ENCODE results near the gene FAM124B.

GRCh38 chr2:224377751-224378700, 23.9 kb downstream of the FAM124B start:
- TF ChIP-seq CTCF (optimal IDR thresholded peaks at IDR 0.05 in 1 of 3, IDR thresholded peaks at IDR 0.05 in 1 of 3, conservative IDR thresholded peaks at IDR 0.05 in 1 of 3; ENCODE audit: extremely low read depth in 1 of 3, insufficient read depth in 2 of 3, low read length in 3 of 3) = no peak
- TF ChIP-seq EZH2 (IDR thresholded peaks at IDR 0.05; ENCODE audit: low read length) = no peak

All from keratinocyte (primary cell).